Measurements from ENCODE around the gene LTBP1.

DNA sequence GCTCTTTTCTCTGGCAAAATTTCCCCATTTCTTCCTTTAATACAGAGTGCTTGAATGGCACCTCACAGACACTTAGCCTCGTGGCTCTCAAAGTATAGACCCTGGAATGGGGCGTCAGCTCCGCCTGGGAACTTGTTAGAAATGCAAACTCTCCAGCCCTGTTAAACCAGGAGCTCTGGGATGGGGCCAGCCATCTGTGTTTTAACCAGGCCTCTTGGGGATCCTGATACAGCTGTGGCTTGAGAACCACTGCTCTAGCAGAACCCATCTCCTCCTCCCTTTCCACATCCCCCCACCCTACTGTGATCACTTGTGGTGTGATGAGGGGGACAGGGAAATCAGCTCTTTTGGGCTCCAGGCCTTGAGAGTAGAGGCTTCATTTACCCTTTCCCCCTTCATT, 15.9 kb downstream of the LTBP1 start:
- TF ChIP-seq, protein P1, sequence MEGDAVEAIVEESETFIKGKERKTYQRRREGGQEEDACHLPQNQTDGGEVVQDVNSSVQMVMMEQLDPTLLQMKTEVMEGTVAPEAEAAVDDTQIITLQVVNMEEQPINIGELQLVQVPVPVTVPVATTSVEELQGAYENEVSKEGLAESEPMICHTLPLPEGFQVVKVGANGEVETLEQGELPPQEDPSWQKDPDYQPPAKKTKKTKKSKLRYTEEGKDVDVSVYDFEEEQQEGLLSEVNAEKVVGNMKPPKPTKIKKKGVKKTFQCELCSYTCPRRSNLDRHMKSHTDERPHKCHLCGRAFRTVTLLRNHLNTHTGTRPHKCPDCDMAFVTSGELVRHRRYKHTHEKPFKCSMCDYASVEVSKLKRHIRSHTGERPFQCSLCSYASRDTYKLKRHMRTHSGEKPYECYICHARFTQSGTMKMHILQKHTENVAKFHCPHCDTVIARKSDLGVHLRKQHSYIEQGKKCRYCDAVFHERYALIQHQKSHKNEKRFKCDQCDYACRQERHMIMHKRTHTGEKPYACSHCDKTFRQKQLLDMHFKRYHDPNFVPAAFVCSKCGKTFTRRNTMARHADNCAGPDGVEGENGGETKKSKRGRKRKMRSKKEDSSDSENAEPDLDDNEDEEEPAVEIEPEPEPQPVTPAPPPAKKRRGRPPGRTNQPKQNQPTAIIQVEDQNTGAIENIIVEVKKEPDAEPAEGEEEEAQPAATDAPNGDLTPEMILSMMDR (IDR thresholded peaks at IDR 0.05): no peak
- TF ChIP-seq POLR2A (IDR thresholded peaks at IDR 0.05): no peak
